Right cardiac atrium (tissue), 5 donors: ENCODE measurements around the gene USP17L22. TPM values are rescaled to one million over a fixed set of nuclear protein-coding genes. Genes with fewer than 3 reads are reported as not detected.
"Not testable (repeated sequence)": the region's sequence is repeated elsewhere in the genome, so short reads cannot be mapped to it uniquely, and the experiment has no call there.

Experiments used
- ATAC-seq, 2 donors: fragments of 200-7000 bp; cut with Tn5 transposase; one replicate each; pipeline versions ENCODE4 v1.8.0 to v1.9.1; 2020; ENCODE audit warnings: moderate library complexity in 2 of 2, mild to moderate bottlenecking in 1 of 2
- DNase-seq, 3 donors: peaks; one replicate each; pipeline ENCODE4 v3.0.0-alpha.2; 2020
- H3K27ac ChIP-seq: one replicate; pipeline ENCODE4 v1.5.1; 2013; ENCODE audit warnings: mild to moderate bottlenecking, low read length, control low read depth, moderate library complexity
- H3K27me3 ChIP-seq: one replicate; pipeline ENCODE4 v1.6.1; 2013; ENCODE audit not compliant: control insufficient read depth, insufficient read depth
- H3K4me1 ChIP-seq: one replicate; pipeline ENCODE4 v1.6.1; 2013; ENCODE audit warnings: low read length; ENCODE audit not compliant: control insufficient read depth, insufficient read depth
- H3K4me3 ChIP-seq: one replicate; pipeline ENCODE4 v1.5.1; 2013; ENCODE audit warnings: low read length, control low read depth
- H3K9me3 ChIP-seq: one replicate; pipeline ENCODE4 v1.6.1; 2013; ENCODE audit warnings: low read length; ENCODE audit not compliant: control insufficient read depth
- WGBS: extraction: QIAGEN DNeasy Blood & Tissue Kit; methylation state at CpG from one replicate; pipeline ENCODE4 v1.1.7; 2013; 5-methylcytosine and 5-hydroxymethylcytosine counted together
- intact Hi-C, 4 donors: fragments of 100-400 bp; cut with DNase I; formaldehyde crosslinking; loops; one replicate each; pipeline versions ENCODE4 v1.11.0 to v1.14.0; 2022 to 2023
- polyA plus RNA-seq: library from polyadenylated mRNA; stranded (reverse); fragments of 200-250 nt; gene quantifications from one replicate; pipeline ENCODE4 v1.2.3, GENCODE V29; 2013
- total RNA-seq, 4 donors: library from RNA; stranded (reverse); fragmentation: NEBNext Ultra II Directional; extraction: Animal tissue kit (Norgen Biotek cat#: 25700); gene quantifications; one replicate each; pipeline ENCODE4 v1.2.1, GENCODE V29; 2021
- donor health status: healthy with polysubstance abuse.
- donor health status: DM: no; HTN: yes; CAD: no.
- donor health status: DM: no; HTN: no; CAD: no.
- donor health status: DM: no; HTN: yes; CAD: no; lungs with severe emphysema.
- donor health status: DM: yes; HTN: yes; CAD: no.

The USP17L22 gene
- total and polyA plus RNA-seq, 5 donors, result not detected

DNA sequence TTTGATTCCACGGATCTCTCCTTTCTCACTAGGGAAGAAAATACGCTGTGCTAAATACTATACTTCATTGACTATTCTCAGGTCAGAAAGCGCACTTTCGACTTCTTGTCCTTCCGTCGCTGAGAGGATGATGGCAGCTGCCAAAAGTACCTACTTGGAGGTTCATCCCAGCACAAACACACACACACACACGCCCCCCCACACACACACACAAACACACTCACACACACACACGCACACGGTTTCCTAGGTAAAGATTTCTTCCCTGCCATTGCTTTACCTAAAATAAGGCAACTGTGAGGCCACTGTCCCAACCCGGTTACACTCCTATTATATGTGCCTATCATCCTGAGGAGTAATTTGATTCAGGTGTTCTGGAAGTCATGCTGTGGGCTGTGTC lies 4.3 kb downstream of the USP17L22 start:
- H3K27ac ChIP-seq, ATAC-seq, H3K4me1 ChIP-seq, H3K4me3 ChIP-seq, H3K27me3 ChIP-seq, intact Hi-C loops, H3K9me3 ChIP-seq: not testable (repeated sequence)
- DNase-seq, result peak in 2 of 3 donors; percentile 17 to 60
- WGBS, result 83% methylated on average over 5 of the region's 10 CpGs

Other genes starting within 250 kb of the USP17L22 start
- gene FAM90A26, start 97.2 kb upstream of the USP17L22 start, total RNA-seq, result not detected
- gene FAM90A26, start 97.2 kb upstream of the USP17L22 start, polyA plus RNA-seq, result not detected
- gene USP17L10, start 57.0 kb upstream of the USP17L22 start, total RNA-seq, result not detected
- not detected for gene USP17L10, start 57.0 kb upstream of the USP17L22 start, polyA plus RNA-seq
- gene USP17L11, start 52.2 kb upstream of the USP17L22 start, total RNA-seq, result not detected
- gene USP17L11, start 52.2 kb upstream of the USP17L22 start, polyA plus RNA-seq, result not detected
- not detected for gene USP17L12, start 47.5 kb upstream of the USP17L22 start, total RNA-seq
- gene USP17L12, start 47.5 kb upstream of the USP17L22 start, polyA plus RNA-seq, result not detected
- not detected for gene USP17L13, start 42.7 kb upstream of the USP17L22 start, total RNA-seq
- not detected for gene USP17L13, start 42.7 kb upstream of the USP17L22 start, polyA plus RNA-seq
- gene USP17L15, start 33.2 kb upstream of the USP17L22 start, total RNA-seq, result not detected
- not detected for gene USP17L15, start 33.2 kb upstream of the USP17L22 start, polyA plus RNA-seq
- not detected for gene USP17L17, start 23.7 kb upstream of the USP17L22 start, total RNA-seq
- not detected for gene USP17L17, start 23.7 kb upstream of the USP17L22 start, polyA plus RNA-seq
- not detected for gene USP17L18, start 19.0 kb upstream of the USP17L22 start, total RNA-seq
- gene USP17L18, start 19.0 kb upstream of the USP17L22 start, polyA plus RNA-seq, result not detected
- gene USP17L19, start 14.2 kb upstream of the USP17L22 start, total RNA-seq, result not detected
- not detected for gene USP17L19, start 14.2 kb upstream of the USP17L22 start, polyA plus RNA-seq
- gene USP17L20, start 9.5 kb upstream of the USP17L22 start, total RNA-seq, result not detected
- gene USP17L20, start 9.5 kb upstream of the USP17L22 start, polyA plus RNA-seq, result not detected
- not detected for gene USP17L21, start 4.7 kb upstream of the USP17L22 start, total RNA-seq
- gene USP17L21, start 4.7 kb upstream of the USP17L22 start, polyA plus RNA-seq, result not detected
- not detected for gene USP17L24, start 57.5 kb downstream of the USP17L22 start, total RNA-seq
- gene USP17L24, start 57.5 kb downstream of the USP17L22 start, polyA plus RNA-seq, result not detected
- gene USP17L25, start 62.3 kb downstream of the USP17L22 start, total RNA-seq, result not detected
- gene USP17L25, start 62.3 kb downstream of the USP17L22 start, polyA plus RNA-seq, result not detected
- gene USP17L26, start 67.0 kb downstream of the USP17L22 start, total RNA-seq, result not detected
- gene USP17L26, start 67.0 kb downstream of the USP17L22 start, polyA plus RNA-seq, result not detected
- gene USP17L5, start 71.8 kb downstream of the USP17L22 start, total RNA-seq, result not detected
- gene USP17L5, start 71.8 kb downstream of the USP17L22 start, polyA plus RNA-seq, result not detected
- gene USP17L27, start 76.5 kb downstream of the USP17L22 start, total RNA-seq, result not detected
- not detected for gene USP17L27, start 76.5 kb downstream of the USP17L22 start, polyA plus RNA-seq
- not detected for gene USP17L28, start 81.3 kb downstream of the USP17L22 start, total RNA-seq
- gene USP17L28, start 81.3 kb downstream of the USP17L22 start, polyA plus RNA-seq, result not detected
- not detected for gene USP17L29, start 86.0 kb downstream of the USP17L22 start, total RNA-seq
- not detected for gene USP17L29, start 86.0 kb downstream of the USP17L22 start, polyA plus RNA-seq
- not detected for gene USP17L30, start 95.5 kb downstream of the USP17L22 start, total RNA-seq
- not detected for gene USP17L30, start 95.5 kb downstream of the USP17L22 start, polyA plus RNA-seq
- not detected for gene DEFB131A, start 176.8 kb downstream of the USP17L22 start, total RNA-seq
- gene DEFB131A, start 176.8 kb downstream of the USP17L22 start, polyA plus RNA-seq, result not detected